ENCODE data around the gene SLC7A8.

SLC7A8 gene

DNA sequence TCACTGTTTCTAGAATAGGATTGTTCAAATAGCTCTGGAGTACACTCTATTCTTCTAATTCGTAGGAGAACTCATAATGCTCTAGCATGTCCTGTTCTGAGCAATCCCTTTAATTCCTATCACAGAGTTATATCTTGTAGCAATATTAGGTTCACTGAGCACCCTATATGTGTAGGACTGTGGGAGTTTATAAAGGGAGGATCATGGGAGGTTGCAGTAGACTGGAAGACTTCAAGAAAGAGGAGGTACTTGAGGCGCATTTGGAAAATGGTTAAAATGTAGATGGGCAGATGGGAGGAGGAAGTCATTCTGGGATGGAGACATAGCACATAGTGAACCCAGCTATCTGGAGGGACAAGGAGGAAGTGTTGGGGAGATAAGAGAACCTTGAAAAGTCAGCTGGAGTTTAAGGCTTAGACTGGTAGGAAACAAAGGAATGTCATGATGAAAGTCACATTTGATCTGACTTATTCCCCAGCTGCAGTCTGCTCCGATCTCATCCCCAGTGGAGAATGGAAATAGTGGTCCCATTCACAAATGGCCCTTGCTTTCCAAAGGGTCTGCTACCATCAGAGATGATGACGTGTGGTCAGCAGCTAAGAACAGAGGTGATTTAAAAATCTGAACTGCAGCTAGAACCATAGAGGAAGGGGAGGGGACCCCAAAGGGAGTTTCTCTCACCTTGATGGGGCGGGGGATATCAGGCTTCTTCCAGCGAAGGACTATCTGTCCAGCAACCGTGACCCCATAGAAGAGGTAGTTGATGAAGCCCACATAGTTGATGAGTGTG lies 54.3 kb downstream of the SLC7A8 start:
- no peak for DNase-seq

DNA sequence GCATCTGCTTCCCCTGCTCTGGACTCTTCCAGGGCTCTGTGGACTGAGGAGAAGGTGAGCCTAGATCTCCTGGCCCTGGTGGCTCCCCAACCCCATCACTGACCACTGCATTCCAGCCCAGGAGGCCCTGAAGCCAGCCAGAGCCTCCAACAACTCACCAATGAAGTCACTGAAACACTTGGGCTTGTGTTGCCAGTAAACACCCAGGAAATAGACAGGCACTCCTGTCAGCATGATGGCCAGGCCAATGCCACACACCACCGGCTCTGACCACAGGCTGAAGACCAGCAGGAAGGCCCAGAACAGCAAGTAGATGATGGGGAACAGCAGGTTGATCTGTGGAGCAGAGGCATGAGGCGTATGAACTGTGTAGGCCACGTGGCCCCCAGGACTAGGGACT lies 55.6 kb downstream of the SLC7A8 start:
- no peak for DNase-seq

DNA sequence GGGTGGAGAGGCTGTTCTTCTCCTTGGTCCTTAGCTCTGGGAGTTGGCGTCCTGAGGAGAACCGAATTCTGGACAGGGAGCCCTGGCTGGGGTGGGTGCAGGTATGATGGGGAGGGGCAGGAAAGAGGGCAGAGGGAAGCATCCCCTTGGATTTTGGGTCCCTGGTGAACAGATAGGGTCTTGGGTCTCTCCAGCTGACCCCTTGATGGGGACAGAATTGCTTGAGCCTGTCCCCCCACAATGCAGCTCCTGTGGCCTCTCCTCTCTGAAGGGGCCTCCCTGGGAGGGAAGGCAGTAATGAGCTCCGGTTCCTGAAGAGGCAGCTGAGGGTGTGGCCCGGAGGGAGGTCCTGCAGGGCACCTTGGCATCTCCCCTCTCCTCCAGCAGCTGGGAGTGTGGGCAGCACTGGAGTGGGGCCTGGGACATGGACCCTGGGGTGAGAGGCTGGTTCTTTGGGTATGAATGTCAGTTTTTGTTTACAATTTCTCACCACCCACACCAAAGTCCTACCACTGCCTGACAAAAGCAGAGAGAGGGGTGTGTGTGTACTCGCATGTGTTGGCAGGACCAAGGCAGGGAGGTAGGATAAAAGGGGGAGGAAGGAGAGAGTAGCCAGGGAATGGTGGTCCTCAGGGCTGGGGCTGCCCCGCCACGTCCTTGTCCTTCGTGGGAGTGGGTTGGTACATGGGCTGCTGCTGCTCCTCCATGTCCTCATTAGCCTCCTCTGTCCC lies 56.7 kb downstream of the SLC7A8 start:
- DNase-seq: no peak

DNA sequence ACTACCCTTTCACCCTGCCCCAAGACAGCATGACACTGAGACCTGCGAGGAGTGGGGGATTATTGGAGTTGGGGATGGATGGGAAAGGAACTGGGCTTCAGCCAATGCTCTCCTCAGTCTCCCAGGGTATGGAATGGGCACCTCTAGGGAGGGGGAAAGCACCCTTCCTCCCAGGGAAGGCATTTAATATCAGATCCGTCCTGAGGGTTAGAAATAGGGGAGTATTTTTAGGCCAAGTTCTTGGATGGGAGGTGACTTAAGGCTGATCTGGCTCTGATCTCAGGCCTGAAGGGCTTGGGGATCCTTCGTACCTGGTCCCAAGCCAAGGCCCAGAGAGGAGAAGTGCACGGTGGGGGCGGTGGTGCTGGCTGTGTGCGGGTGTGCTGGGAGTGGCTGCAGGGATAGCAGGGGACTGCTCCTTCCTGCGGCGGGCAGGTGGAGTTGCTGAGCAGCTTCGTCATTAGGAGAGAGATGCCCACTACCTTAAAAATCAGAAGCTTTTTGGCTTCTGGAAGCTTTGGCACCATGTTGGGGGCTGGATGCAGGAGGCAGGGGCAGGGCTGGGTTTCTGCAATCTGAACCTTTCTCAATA lies 57.4 kb downstream of the SLC7A8 start:
- DNase-seq: no peak

DNA sequence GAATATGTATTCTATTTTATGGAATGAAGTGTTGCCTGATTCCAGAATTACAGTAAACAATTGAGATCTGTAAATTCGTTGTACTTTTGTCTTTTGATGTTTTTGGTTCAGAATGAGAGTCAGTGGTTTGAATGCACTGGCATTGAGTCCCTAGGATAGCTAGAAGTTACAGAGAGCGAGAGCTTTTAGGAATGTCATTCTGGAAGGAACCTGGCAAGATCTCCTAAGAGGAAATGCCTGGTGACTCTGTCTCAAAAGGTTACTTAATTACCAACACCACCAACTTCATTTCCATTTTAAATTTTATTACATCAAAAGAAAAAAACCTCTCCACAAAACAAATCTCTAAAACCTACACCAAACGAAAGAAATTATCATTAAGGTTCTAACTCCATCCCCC lies 58.4 kb downstream of the SLC7A8 start:
- no peak for DNase-seq

DNA sequence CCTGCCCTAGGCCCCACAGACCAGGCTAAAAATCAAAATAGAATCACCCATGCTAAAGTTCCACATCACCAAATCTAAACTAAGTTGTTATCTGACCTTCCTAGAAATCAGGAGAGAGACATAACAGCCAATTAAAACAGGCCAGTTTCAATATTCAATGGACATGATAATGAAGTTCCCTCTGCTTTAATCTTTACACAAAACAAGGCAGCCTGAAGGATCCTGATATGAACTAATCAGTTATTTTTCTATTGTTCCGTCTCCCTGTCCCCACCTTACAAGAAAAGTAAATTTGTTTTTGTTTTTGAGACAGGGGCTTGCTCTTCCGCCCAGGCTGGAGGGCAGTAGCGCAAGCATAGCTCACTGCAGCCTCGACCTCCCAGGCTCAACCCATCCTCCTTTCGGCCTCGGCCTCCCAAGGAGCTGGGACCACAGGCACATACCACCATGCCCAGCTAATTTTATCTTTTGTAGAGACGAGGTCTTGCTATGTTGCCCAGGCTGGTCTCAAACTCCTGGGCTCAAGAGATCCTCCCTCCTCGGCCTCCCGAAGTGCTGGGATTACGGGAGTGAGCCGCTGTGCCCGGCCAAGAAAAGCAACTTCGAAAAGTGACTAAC lies 59.0 kb downstream of the SLC7A8 start:
- DNase-seq: no peak

DNA sequence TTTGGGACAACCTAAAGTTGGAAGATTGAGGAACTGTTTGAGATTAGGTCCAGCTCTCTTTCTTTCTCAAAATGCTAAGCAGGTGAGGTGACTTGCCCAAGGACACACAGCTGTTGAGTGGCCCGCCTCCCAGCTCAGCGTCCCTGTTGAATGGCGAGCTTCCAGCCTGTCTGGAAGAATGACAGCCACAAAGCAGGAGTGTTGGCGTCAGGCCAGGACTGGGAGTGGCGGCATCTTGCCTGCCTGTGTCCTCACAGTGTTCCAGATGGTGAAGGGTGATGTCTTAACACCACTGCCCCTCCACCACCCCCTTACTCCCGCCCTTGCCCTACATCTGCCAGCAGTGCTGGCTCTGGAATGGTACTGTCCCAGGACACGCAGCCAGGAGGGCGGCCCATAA lies 60.0 kb downstream of the SLC7A8 start:
- DNase-seq: no peak

DNA sequence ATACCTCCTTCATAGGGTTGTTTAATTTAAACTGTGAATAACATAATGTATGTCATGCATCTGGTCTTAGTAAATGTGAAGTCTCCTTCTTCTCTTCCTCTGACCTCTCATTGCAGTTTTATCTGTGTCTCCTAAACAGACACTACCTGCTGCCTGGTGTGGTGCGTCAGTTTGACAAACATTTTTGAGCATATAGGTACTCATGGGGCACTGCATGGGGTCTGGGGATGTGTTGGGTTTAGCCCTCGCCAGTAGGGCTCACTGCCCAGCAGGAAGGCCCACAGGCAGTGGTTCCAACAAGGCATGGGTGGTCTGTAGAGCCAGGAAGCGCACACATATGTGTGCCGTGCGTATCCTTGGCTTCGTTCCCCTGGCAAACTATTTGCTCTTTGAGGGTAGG lies 61.4 kb downstream of the SLC7A8 start:
- no peak for DNase-seq

DNA sequence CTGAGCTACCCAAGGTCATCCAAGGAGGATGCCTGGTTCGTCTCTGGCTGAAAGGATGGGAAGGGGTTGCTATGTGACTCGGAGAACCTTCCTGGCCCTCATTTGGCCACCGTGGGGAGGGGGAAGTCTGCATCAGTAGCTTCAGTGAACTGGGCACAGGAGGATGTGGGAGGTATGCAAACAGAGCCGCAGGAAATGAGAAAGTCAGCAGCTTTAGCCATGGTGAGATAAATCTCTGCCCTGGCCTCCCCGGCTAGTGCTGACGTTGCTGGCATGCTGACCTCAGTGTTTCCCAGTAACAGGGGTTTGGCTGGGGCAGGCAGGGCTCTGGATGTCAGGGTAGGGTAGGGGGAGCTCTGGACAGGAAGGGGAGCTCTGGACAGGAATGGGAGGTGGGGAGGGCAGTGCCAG lies 62.1 kb downstream of the SLC7A8 start:
- DNase-seq: no peak

GRCh38 chr14:23120541-23121251 lies 62.8 kb downstream of the SLC7A8 start:
- DNase-seq: peak; percentile 66

DNA sequence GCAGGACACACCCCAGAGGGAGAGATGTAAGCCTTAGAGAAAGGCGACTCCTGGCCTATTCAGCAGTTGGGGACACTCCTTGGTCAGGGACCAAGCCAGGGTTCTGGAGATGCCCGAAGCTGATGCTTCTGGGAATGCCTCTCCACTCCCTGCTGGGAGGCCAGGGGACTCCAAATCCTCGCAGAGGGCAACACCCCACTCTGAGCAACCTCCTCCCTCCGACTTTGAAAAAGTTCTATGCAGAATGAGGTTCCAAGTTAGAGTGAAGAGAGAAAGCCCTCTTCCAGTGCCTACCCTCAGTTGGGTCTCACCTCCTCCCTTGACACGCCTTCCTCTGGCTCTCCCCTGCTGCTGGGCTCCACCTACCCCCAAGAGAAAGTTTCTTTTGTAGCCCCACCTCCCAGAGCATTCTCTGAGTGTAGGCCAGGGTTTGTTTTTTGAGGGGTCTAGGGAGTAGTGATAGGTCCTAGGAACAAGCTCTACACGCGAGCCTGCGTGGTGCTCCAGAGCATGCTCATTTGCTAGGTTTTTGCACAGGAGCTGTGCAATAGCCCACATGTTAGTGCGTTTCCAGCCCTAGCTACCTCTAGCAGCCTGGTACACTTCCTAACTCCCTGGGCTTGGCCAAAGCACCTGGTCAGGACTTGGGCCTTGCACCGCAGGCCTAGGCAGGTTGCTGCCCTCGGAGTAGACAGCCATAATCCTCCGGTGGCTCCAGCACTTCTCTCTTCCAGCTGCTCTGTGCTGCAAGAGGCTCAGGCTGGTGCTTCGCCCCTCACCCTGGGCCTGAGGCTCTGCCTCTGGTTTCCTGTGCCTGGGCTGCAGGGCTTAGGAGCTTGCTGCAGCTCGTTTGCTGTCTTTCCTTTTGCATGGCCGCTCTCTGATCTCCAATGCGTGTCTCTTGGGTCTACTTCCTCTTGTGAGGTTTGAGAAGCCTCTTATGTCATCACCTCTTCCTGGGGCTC lies 63.8 kb downstream of the SLC7A8 start:
- no peak for DNase-seq

GRCh38 chr14:23118506-23119362 lies 64.7 kb downstream of the SLC7A8 start, which contains the start of gene CEBPE:
Gene CEBPE, minus strand, starts transcription at chr14:23119255. Its CDS starts 164 bp downstream, at chr14:23119091.
- DNase-seq: no peak

GRCh38 chr14:23117371-23118020 lies 66.0 kb downstream of the SLC7A8 start:
- DNase-seq: no peak

- DNase-seq: no peak
Measured at GRCh38 chr14:23115918-23116317, 67.5 kb downstream of the SLC7A8 start.

- no peak for DNase-seq
Measured at GRCh38 chr14:23115039-23115731, 68.3 kb downstream of the SLC7A8 start.

DNA sequence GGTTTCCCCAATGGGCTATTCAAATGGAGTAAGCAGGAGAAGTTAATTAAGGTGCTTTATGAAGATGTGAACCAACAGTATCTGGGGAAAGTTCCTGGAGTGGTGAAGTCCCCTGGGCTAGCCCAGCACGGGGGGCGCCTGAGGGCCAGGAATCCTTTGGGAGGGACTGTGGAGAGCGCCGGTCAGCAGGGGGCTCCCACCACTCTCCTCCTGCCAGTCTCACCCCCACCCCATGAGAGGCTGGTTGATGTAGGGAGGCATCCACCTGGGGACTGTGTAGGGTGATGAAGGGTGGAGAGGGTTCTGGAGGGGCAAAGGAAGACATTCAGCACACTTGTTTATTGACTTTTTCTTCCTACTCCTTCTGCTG lies 68.8 kb downstream of the SLC7A8 start:
- DNase-seq: no peak

DNA sequence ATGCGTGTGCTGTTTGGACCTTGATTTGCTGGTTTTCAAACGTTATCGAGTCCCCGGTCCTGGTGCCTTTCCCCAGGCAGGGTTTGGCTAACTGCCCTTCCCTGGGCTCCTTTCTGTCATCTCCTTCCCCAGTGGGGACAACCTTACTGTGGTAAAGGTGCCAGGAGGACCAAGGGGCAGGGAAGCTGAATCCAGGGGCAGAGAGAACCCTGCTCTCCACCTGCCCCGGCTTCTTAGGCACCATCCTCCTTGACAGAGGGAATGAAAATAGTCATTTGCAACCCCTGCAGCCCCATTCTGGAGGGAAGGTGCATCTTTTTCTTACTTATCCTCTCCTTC lies 69.4 kb downstream of the SLC7A8 start:
- no peak for DNase-seq

GRCh38 chr14:23113431-23114119 lies 69.9 kb downstream of the SLC7A8 start:
- no peak for DNase-seq
